CD14-positive monocyte (primary cell): ENCODE data around the gene ATRN. TPM values are rescaled to one million over a fixed set of nuclear protein-coding genes. Genes with fewer than 3 reads are reported as not detected.

Source experiments
- DNase-seq, 3 donors: peaks; one replicate each; pipeline ENCODE4 v3.0.0-alpha.2; 2011 to 2022
- H2AFZ ChIP-seq: 2 replicates; pipeline ENCODE4 v1.6.0; 2012; ENCODE audit warnings: mild to moderate bottlenecking, low read depth, low read length, inconsistent platforms; ENCODE audit not compliant: insufficient read depth, poor library complexity, severe bottlenecking
- H3K27ac ChIP-seq, 2 donors: 1 replicate in 1 of 2; 2 replicates in 1 of 2; pipeline ENCODE4 v1.5.1; 2012 to 2013; ENCODE audit warnings: low read length in 2 of 2, control low read depth in 1 of 2, inconsistent platforms in 1 of 2, low read depth in 1 of 2, mild to moderate bottlenecking in 1 of 2
- H3K27me3 ChIP-seq, 2 donors: one replicate each; pipeline versions ENCODE4 v1.6.0 to v1.6.1; 2011 to 2013; ENCODE audit warnings: low read length in 2 of 2; ENCODE audit not compliant: control insufficient read depth in 2 of 2, insufficient read depth in 2 of 2
- H3K36me3 ChIP-seq, 2 donors: replicated peaks in 1 of 2; 1 replicate in 1 of 2; 2 replicates in 1 of 2; pipeline versions ENCODE4 v1.5.1 to v1.6.1; 2012 to 2013; ENCODE audit warnings: low read length in 2 of 2, control low read depth in 1 of 2, inconsistent platforms in 1 of 2, mild to moderate bottlenecking in 1 of 2; ENCODE audit not compliant: insufficient read depth in 2 of 2, control insufficient read depth in 1 of 2
- H3K4me1 ChIP-seq, 2 donors: 1 replicate in 1 of 2; 2 replicates in 1 of 2; pipeline versions ENCODE4 v1.5.1 to v1.6.1; 2012 to 2013; ENCODE audit warnings: low read length in 2 of 2, control low read depth in 1 of 2, inconsistent platforms in 1 of 2, mild to moderate bottlenecking in 1 of 2, moderate library complexity in 1 of 2; ENCODE audit not compliant: insufficient read depth in 2 of 2, control insufficient read depth in 1 of 2
- H3K4me2 ChIP-seq: replicated peaks from 2 replicates; pipeline ENCODE3; 2012; ENCODE audit warnings: low read length, moderate library complexity, mild to moderate bottlenecking; ENCODE audit not compliant: poor library complexity, severe bottlenecking; ENCODE audit errors: extremely low read depth
- H3K4me3 ChIP-seq, 3 experiments: fragments of 200-600 bp in 1 of 3; sonication (generic) in 1 of 3; replicated peaks in 1 of 3; 1 replicate in 2 of 3; 2 replicates in 1 of 3; pipeline ENCODE4 v1.5.1; 2011 to 2013; ENCODE audit warnings: low read length in 3 of 3, mild to moderate bottlenecking in 3 of 3, control low read depth in 2 of 3, low read depth in 2 of 3, inconsistent platforms in 1 of 3, moderate library complexity in 1 of 3
- H3K79me2 ChIP-seq: 2 replicates; pipeline ENCODE4 v1.6.0; 2012; ENCODE audit warnings: mild to moderate bottlenecking, control low read depth, inconsistent platforms, low read length, moderate library complexity; ENCODE audit not compliant: insufficient read depth
- H3K9ac ChIP-seq: 2 replicates; pipeline ENCODE4 v1.6.0; 2017; ENCODE audit warnings: low read length, mild to moderate bottlenecking; ENCODE audit not compliant: insufficient read depth, poor library complexity, severe bottlenecking
- H3K9me3 ChIP-seq, 2 donors: replicated peaks in 1 of 2; 1 replicate in 1 of 2; 2 replicates in 1 of 2; pipeline versions ENCODE4 v1.5.1 to v1.6.1; 2012 to 2013; ENCODE audit warnings: low read length in 2 of 2, control low read depth in 1 of 2; ENCODE audit not compliant: control insufficient read depth in 1 of 2, insufficient read depth in 1 of 2
- H4K20me1 ChIP-seq: 2 replicates; pipeline ENCODE4 v1.6.0; 2012; ENCODE audit warnings: mild to moderate bottlenecking, low read length, control low read depth, moderate library complexity; ENCODE audit not compliant: insufficient read depth
- H3K27ac Mint-ChIP-seq, 7 donors: one replicate each; pipeline ENCODE4 v1.8.0; 2020; ENCODE audit warnings: mild to moderate bottlenecking in 7 of 7, mixed read lengths in 7 of 7, moderate library complexity in 6 of 7, inconsistent platforms in 2 of 7
- H3K27me3 Mint-ChIP-seq, 3 donors: one replicate each; pipeline ENCODE4 v1.8.0; 2021 to 2022; ENCODE audit warnings: low read depth in 3 of 3, mild to moderate bottlenecking in 3 of 3, mixed read lengths in 3 of 3, moderate library complexity in 3 of 3, inconsistent platforms in 1 of 3
- H3K36me3 Mint-ChIP-seq, 2 donors: one replicate each; pipeline ENCODE4 v1.8.0; 2020; ENCODE audit warnings: mixed read lengths in 2 of 2, inconsistent platforms in 1 of 2, mild to moderate bottlenecking in 1 of 2
- H3K4me1 Mint-ChIP-seq: one replicate; pipeline ENCODE4 v1.8.0; 2020; ENCODE audit warnings: mild to moderate bottlenecking, mixed read lengths
- H3K4me3 Mint-ChIP-seq, 2 donors: one replicate each; pipeline ENCODE4 v1.8.0; 2020; ENCODE audit warnings: mild to moderate bottlenecking in 2 of 2, mixed read lengths in 2 of 2, moderate library complexity in 1 of 2
- H3K9me3 Mint-ChIP-seq, 7 donors: one replicate each; pipeline ENCODE4 v1.8.0; 2020 to 2022; ENCODE audit warnings: mixed read lengths in 7 of 7, mild to moderate bottlenecking in 6 of 7, moderate library complexity in 6 of 7, inconsistent platforms in 2 of 7
- WGBS: methylation state at CpG from one replicate; pipeline ENCODE4 v1.1.5; 2013; ENCODE audit warnings: missing lambda C conversion rate; ENCODE audit not compliant: insufficient coverage; 5-methylcytosine and 5-hydroxymethylcytosine counted together
- intact Hi-C, 2 donors: fragments of 100-400 bp; cut with micrococcal nuclease; formaldehyde crosslinking; loops; one replicate each; pipeline versions ENCODE4 v1.15.0 to v1.15.1; 2023
- polyA plus RNA-seq, 3 donors: library from polyadenylated mRNA; depleted of rRNA in 1 of 3; unstranded in 2 of 3; stranded (reverse) in 1 of 3; fragments of 300-500 nt in 2 of 3; fragments of >200 nt in 1 of 3; fragmentation: Illumina TruSeq in 2 of 3; gene quantifications; 1 replicate in 2 of 3; 2 replicates in 1 of 3; pipeline ENCODE4 v1.2.3, GENCODE V29; 2012 to 2021
- TF ChIP-seq, protein P1 (sequence below): fragments of 200-600 bp; IDR thresholded peaks from one replicate; pipeline ENCODE4 v1.8.0; 2022; ENCODE audit warnings: antibody characterized with exemption, mild to moderate bottlenecking

Gene ATRN
- polyA plus RNA-seq, 3 donors, result 10.2 to 17.4 (median 11.5) TPM

DNA sequence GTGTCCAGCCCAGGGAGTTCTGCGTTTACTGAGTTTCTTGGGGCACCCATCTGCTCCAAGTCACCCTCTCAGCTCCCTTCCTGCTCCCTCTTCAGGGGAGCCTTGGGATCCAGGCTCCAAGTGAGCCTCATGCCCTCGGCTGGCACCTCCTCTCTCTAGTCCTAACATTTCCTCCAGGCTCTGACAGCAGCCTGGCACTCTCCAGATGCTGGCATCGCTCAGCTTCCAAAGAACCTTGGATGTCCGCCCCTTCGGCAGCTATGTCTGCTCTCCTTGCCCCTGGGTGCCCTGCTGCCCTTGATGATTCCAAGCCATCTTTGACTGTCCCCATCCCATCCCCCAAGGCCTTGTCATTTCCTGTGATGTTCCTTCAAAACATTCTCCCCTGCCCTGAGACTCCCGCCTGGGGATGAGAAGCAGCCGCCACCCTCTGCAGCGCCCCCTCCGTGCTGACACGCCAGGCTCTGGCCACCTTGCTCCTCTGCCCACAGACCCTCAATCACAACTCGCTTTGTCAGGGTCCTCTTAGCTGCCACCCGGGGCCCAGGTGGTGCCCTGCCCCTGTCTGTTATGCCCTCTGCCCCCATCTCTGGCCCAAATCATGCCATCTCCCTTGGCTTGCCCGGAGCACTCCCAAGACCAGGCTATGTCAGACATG is 199.0 kb downstream of the ATRN start:
- H3K36me3 Mint-ChIP-seq, result peaks cover 0 to 2% of the 10 kb centered on the region in 2 donors
- no peaks in the 10 kb centered on the region for H4K20me1 ChIP-seq
- no peak overlapping the region for H3K4me2 ChIP-seq
- H3K27me3 ChIP-seq, result peaks cover 6 to 48% of the 10 kb centered on the region in 2 donors
- peaks cover 29 to 57% (median 54%) of the 10 kb centered on the region in 3 donors for H3K27me3 Mint-ChIP-seq
- no peak for DNase-seq
- H3K4me3 ChIP-seq, result no peak overlapping the region
- WGBS, result 83% methylated on average over 12 of the region's 13 CpGs
- peak overlapping the region in 1 of 2 donors; percentile 39 for H3K4me3 Mint-ChIP-seq
- peaks cover 0 to 6% (median 2%) of the 10 kb centered on the region in 7 donors for H3K9me3 Mint-ChIP-seq
- peaks cover 3% of the 10 kb centered on the region for H3K4me1 Mint-ChIP-seq
- no peaks in the 10 kb centered on the region for H3K36me3 ChIP-seq
- H3K79me2 ChIP-seq, result no peaks in the 10 kb centered on the region
- H3K9ac ChIP-seq, result no peak overlapping the region
- no peaks in the 10 kb centered on the region for H3K9me3 ChIP-seq
- no peak overlapping the region for H2AFZ ChIP-seq
- no peak overlapping the region for H3K27ac ChIP-seq
- TF ChIP-seq, protein P1, sequence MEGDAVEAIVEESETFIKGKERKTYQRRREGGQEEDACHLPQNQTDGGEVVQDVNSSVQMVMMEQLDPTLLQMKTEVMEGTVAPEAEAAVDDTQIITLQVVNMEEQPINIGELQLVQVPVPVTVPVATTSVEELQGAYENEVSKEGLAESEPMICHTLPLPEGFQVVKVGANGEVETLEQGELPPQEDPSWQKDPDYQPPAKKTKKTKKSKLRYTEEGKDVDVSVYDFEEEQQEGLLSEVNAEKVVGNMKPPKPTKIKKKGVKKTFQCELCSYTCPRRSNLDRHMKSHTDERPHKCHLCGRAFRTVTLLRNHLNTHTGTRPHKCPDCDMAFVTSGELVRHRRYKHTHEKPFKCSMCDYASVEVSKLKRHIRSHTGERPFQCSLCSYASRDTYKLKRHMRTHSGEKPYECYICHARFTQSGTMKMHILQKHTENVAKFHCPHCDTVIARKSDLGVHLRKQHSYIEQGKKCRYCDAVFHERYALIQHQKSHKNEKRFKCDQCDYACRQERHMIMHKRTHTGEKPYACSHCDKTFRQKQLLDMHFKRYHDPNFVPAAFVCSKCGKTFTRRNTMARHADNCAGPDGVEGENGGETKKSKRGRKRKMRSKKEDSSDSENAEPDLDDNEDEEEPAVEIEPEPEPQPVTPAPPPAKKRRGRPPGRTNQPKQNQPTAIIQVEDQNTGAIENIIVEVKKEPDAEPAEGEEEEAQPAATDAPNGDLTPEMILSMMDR, result no peak
- intact Hi-C loops, result no loop called here
- peaks cover 6 to 8% of the 10 kb centered on the region in 2 donors for H3K4me1 ChIP-seq
- H3K27ac Mint-ChIP-seq, result no peak overlapping the region

DNA sequence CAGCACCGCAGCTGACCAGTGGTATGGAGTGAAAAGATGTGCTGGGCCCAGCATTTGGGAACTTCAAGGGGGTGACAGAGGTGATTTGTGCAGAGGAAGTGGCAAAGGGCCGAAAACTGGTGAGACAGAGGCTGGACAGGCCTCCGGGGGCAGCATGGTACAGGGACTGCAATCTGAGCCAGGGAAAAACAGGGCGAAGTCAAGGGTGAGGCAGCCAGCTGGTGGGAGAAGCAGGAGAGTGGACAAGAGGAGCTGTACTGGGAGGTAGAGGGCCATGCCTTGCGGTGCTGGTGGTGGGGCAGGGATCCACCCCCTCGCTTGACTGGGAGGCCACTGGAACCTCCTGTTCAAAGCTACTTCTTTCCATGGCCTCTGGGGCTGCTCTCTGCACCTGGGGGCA is 199.7 kb downstream of the ATRN start:
- Mint-ChIP-seq H3K27me3 (peaks cover 35 to 61% (median 57%) of the 10 kb centered on the region in 3 donors), H3K27ac (no peak overlapping the region), H3K36me3 (peaks cover 0 to 2% of the 10 kb centered on the region in 2 donors), H3K4me3 (peak overlapping the region in 1 of 2 donors; percentile 39), H3K4me1 (peaks cover 3% of the 10 kb centered on the region), H3K9me3 (peaks cover 0 to 6% (median 2%) of the 10 kb centered on the region in 7 donors)
- H3K9me3 ChIP-seq, result no peaks in the 10 kb centered on the region
- WGBS, result 28% methylated on average over 4 of the region's 6 CpGs
- H3K4me2 ChIP-seq, result no peak overlapping the region
- H3K36me3 ChIP-seq, result no peaks in the 10 kb centered on the region
- H3K9ac ChIP-seq, result no peak overlapping the region
- intact Hi-C loops, result no loop called here
- no peak overlapping the region for H3K4me3 ChIP-seq
- peaks cover 6 to 8% of the 10 kb centered on the region in 2 donors for H3K4me1 ChIP-seq
- no peak for DNase-seq
- TF ChIP-seq, protein P1, result no peak
- no peaks in the 10 kb centered on the region for H4K20me1 ChIP-seq
- H2AFZ ChIP-seq, result no peak overlapping the region
- no peak overlapping the region for H3K27ac ChIP-seq
- no peaks in the 10 kb centered on the region for H3K79me2 ChIP-seq
- H3K27me3 ChIP-seq, result peaks cover 9 to 52% of the 10 kb centered on the region in 2 donors
